Mesenchymal stem cell (in vitro differentiated cells and primary cell): Measurements from ENCODE around the gene AUTS2.

Source experiments
- DNase-seq: peaks from one replicate; pipeline ENCODE4 v3.0.0-alpha.2; 2013
- H2AFZ ChIP-seq: one replicate; pipeline ENCODE4 v1.6.1; 2013; ENCODE audit warnings: low read depth, mild to moderate bottlenecking, control low read depth, inconsistent platforms, low read length, moderate library complexity
- H2AK5ac ChIP-seq: 2 replicates; pipeline ENCODE4 v1.6.1; 2013; ENCODE audit warnings: low read length, moderate library complexity, mild to moderate bottlenecking, inconsistent platforms; ENCODE audit not compliant: severe bottlenecking
- H2BK120ac ChIP-seq: one replicate; pipeline ENCODE4 v1.6.1; 2013; ENCODE audit warnings: low read depth, mild to moderate bottlenecking, inconsistent platforms, low read length, moderate library complexity
- H2BK12ac ChIP-seq, 2 experiments: one replicate each; pipeline ENCODE4 v1.6.1; 2013; ENCODE audit warnings: inconsistent platforms in 2 of 2, low read length in 2 of 2, mild to moderate bottlenecking in 2 of 2, moderate library complexity in 2 of 2, control low read depth in 1 of 2
- H2BK15ac ChIP-seq: one replicate; pipeline ENCODE4 v1.6.1; 2013; ENCODE audit warnings: mild to moderate bottlenecking, low read depth, inconsistent platforms; ENCODE audit not compliant: poor library complexity, severe bottlenecking
- H2BK5ac ChIP-seq: 2 replicates; pipeline ENCODE4 v1.6.1; 2013; ENCODE audit warnings: low read depth, mild to moderate bottlenecking, low read length, control low read depth, inconsistent platforms; ENCODE audit not compliant: poor library complexity, severe bottlenecking
- H3K14ac ChIP-seq, 2 experiments: one replicate each; pipeline ENCODE4 v1.6.1; 2013; ENCODE audit warnings: inconsistent platforms in 2 of 2, low read length in 2 of 2, control low read depth in 1 of 2, mild to moderate bottlenecking in 1 of 2, moderate library complexity in 1 of 2
- H3K18ac ChIP-seq, 2 experiments: one replicate each; pipeline ENCODE4 v1.6.1; 2013; ENCODE audit warnings: inconsistent platforms in 2 of 2, low read length in 2 of 2, control low read depth in 1 of 2, low read depth in 1 of 2, mild to moderate bottlenecking in 1 of 2
- H3K23ac ChIP-seq, 2 experiments: one replicate each; pipeline ENCODE4 v1.6.1; 2013; ENCODE audit warnings: inconsistent platforms in 2 of 2, low read length in 2 of 2, mild to moderate bottlenecking in 2 of 2, moderate library complexity in 2 of 2, control low read depth in 1 of 2
- H3K27ac ChIP-seq: 2 replicates; pipeline ENCODE4 v1.5.1; 2013; ENCODE audit warnings: mild to moderate bottlenecking, moderate library complexity, low read length, control low read depth, inconsistent platforms; ENCODE audit not compliant: poor library complexity, severe bottlenecking
- H3K27me3 ChIP-seq, 2 experiments: 2 replicates each; pipeline versions ENCODE4 v1.6.1 to v1.7.0; 2013; ENCODE audit warnings: low read length in 2 of 2, mild to moderate bottlenecking in 2 of 2, moderate library complexity in 2 of 2, control low read depth in 1 of 2, inconsistent platforms in 1 of 2; ENCODE audit not compliant: control insufficient read depth in 1 of 2, insufficient read depth in 1 of 2
- H3K36me3 ChIP-seq, 2 experiments: 2 replicates each; pipeline versions ENCODE4 v1.6.1 to v1.7.0; 2013; ENCODE audit warnings: low read length in 2 of 2, control low read depth in 1 of 2, inconsistent platforms in 1 of 2, low read depth in 1 of 2, mild to moderate bottlenecking in 1 of 2; ENCODE audit not compliant: insufficient read depth in 2 of 2, control insufficient read depth in 1 of 2
- H3K4ac ChIP-seq, 2 experiments: one replicate each; pipeline ENCODE4 v1.6.1; 2013; ENCODE audit warnings: inconsistent platforms in 2 of 2, low read length in 2 of 2, mild to moderate bottlenecking in 2 of 2, moderate library complexity in 2 of 2, control low read depth in 1 of 2, low read depth in 1 of 2
- H3K4me1 ChIP-seq: 2 replicates; pipeline ENCODE4 v1.6.1; 2013; ENCODE audit warnings: low read depth, low read length, control low read depth; ENCODE audit not compliant: control insufficient read depth, insufficient read depth
- H3K4me2 ChIP-seq: 2 replicates; pipeline ENCODE4 v1.6.1; 2013; ENCODE audit warnings: low read length, mild to moderate bottlenecking, inconsistent platforms; ENCODE audit not compliant: poor library complexity, severe bottlenecking
- H3K4me3 ChIP-seq, 2 experiments: 2 replicates each; pipeline versions ENCODE4 v1.5.1 to v1.7.0; 2013; ENCODE audit warnings: low read length in 2 of 2, mild to moderate bottlenecking in 2 of 2, control low read depth in 1 of 2, low read depth in 1 of 2; ENCODE audit not compliant: insufficient read depth in 1 of 2
- H3K79me1 ChIP-seq: replicated peaks from 2 replicates; pipeline ENCODE4 v1.6.1; 2013; ENCODE audit warnings: mild to moderate bottlenecking, control low read depth, low read length, inconsistent platforms; ENCODE audit not compliant: poor library complexity, severe bottlenecking
- H3K9ac ChIP-seq: 2 replicates; pipeline ENCODE4 v1.7.0; 2013; ENCODE audit warnings: mild to moderate bottlenecking, low read length, moderate library complexity
- H3K9me3 ChIP-seq: 2 replicates; pipeline ENCODE4 v1.7.0; 2013; ENCODE audit warnings: mild to moderate bottlenecking, low read length; ENCODE audit not compliant: control insufficient read depth
- H4K8ac ChIP-seq: one replicate; pipeline ENCODE4 v1.6.1; 2013; ENCODE audit warnings: inconsistent platforms, mild to moderate bottlenecking, low read length, moderate library complexity
- H4K91ac ChIP-seq: one replicate; pipeline ENCODE4 v1.6.1; 2013; ENCODE audit warnings: mild to moderate bottlenecking, low read length, inconsistent platforms
- WGBS: methylation state at CpG from one replicate; pipeline ENCODE4 v1.1.7; 2013; ENCODE audit warnings: mixed read lengths; 5-methylcytosine and 5-hydroxymethylcytosine counted together

Gene AUTS2

GRCh38 chr7:69596723-69597277 lies 1.5 kb upstream of the AUTS2 start:
- Histone ChIP-seq H4K8ac (no peak overlapping the region), H3K9me3 (no peaks in the 10 kb centered on the region), H3K18ac (no peak overlapping the region), H3K4me2 (peak overlapping the region; percentile 87), H4K91ac (no peak overlapping the region), H3K4ac (no peak overlapping the region), H3K27ac (peak overlapping the region; percentile 53), H2AFZ (no peak overlapping the region), H2BK12ac (no peak overlapping the region), H3K23ac (no peak overlapping the region), H3K36me3 (no peaks in the 10 kb centered on the region), H2BK120ac (no peak overlapping the region), H3K9ac (peak overlapping the region; percentile 87), H3K79me1 (peaks cover 15% of the 10 kb centered on the region), H2BK5ac (no peak overlapping the region), H2BK15ac (no peak overlapping the region), H3K4me1 (peaks cover 6% of the 10 kb centered on the region), H2AK5ac (no peak overlapping the region), H3K4me3 (peak overlapping the region in 1 of 2 experiments; percentile 82), H3K14ac (no peak overlapping the region), H3K27me3 (no peaks in the 10 kb centered on the region)
- DNase-seq = peak; percentile 13
- WGBS = 5% methylated on average over 8 of the region's 16 CpGs

GRCh38 chr7:69597278-69598076 lies 798 bp upstream of the AUTS2 start:
- H2BK5ac ChIP-seq = no peak overlapping the region
- H3K79me1 ChIP-seq = peaks cover 15% of the 10 kb centered on the region
- H3K4me3 ChIP-seq = peak overlapping the region; percentile 82 to 91
- no peak overlapping the region for H2AK5ac ChIP-seq
- DNase-seq = peak; percentile 21
- peak overlapping the region; percentile 70 for H4K91ac ChIP-seq
- peak overlapping the region; percentile 58 for H3K27ac ChIP-seq
- no peaks in the 10 kb centered on the region for H3K9me3 ChIP-seq
- no peak overlapping the region for H2BK15ac ChIP-seq
- peak overlapping the region in 1 of 2 experiments; percentile 48 for H3K18ac ChIP-seq
- no peak overlapping the region for H3K23ac ChIP-seq
- no peaks in the 10 kb centered on the region for H3K36me3 ChIP-seq
- H2BK120ac ChIP-seq = no peak overlapping the region
- no peak overlapping the region for H3K4ac ChIP-seq
- peak overlapping the region; percentile 30 for H2AFZ ChIP-seq
- peak overlapping the region; percentile 61 for H4K8ac ChIP-seq
- no peak overlapping the region for H2BK12ac ChIP-seq
- WGBS = 1% methylated on average over 47 of the region's 78 CpGs
- H3K27me3 ChIP-seq = no peaks in the 10 kb centered on the region
- peak overlapping the region; percentile 87 for H3K9ac ChIP-seq
- peaks cover 6% of the 10 kb centered on the region for H3K4me1 ChIP-seq
- H3K14ac ChIP-seq = no peak overlapping the region
- H3K4me2 ChIP-seq = peak overlapping the region; percentile 87

GRCh38 chr7:69598487-69599285 lies 411 bp downstream of the AUTS2 start:
- DNase-seq = no peak
- H3K27ac ChIP-seq = no peak overlapping the region
- H3K18ac ChIP-seq = peak overlapping the region; percentile 4 to 85
- H3K23ac ChIP-seq = no peak overlapping the region
- peak overlapping the region; percentile 27 for H2AFZ ChIP-seq
- H2AK5ac ChIP-seq = no peak overlapping the region
- H3K14ac ChIP-seq = no peak overlapping the region
- peaks cover 17% of the 10 kb centered on the region for H3K79me1 ChIP-seq
- H3K27me3 ChIP-seq = no peaks in the 10 kb centered on the region
- peak overlapping the region; percentile 91 to 93 for H3K4me3 ChIP-seq
- H2BK12ac ChIP-seq = peak overlapping the region in 1 of 2 experiments; percentile 78
- peak overlapping the region; percentile 94 for H3K4me2 ChIP-seq
- peaks cover 6% of the 10 kb centered on the region for H3K4me1 ChIP-seq
- no peak overlapping the region for H2BK120ac ChIP-seq
- H2BK5ac ChIP-seq = no peak overlapping the region
- 1% methylated on average over 54 of the region's 70 CpGs for WGBS
- H4K8ac ChIP-seq = peak overlapping the region; percentile 61
- no peak overlapping the region for H2BK15ac ChIP-seq
- H3K9ac ChIP-seq = peak overlapping the region; percentile 92
- H3K36me3 ChIP-seq = no peaks in the 10 kb centered on the region
- no peak overlapping the region for H3K4ac ChIP-seq
- no peaks in the 10 kb centered on the region for H3K9me3 ChIP-seq
- peak overlapping the region; percentile 35 for H4K91ac ChIP-seq
